LHCN-M2 (cell line): ENCODE data around the gene ST3GAL3. TPM values are rescaled to one million over a fixed set of nuclear protein-coding genes. Genes with fewer than 3 reads are reported as not detected.
"Not testable (repeated sequence)": the region's sequence is repeated elsewhere in the genome, so short reads cannot be mapped to it uniquely, and the experiment has no call there.

Experiments used
- DNase-seq: peaks from one replicate; pipeline ENCODE4 v3.0.0-alpha.2; 2012; ENCODE audit warnings: low read depth
- total RNA-seq: library from RNA; depleted of rRNA; stranded (reverse); fragments of >200 nt; gene quantifications from 2 replicates; pipeline ENCODE4 v1.2.3, GENCODE V29; 2014

ST3GAL3 gene
- total RNA-seq, 1 experiment from 2014 or later, result 25.8 TPM

GRCh38 chr1:43753422-43753821 is 46.1 kb downstream of the ST3GAL3 start:
- DNase-seq, result no peak

GRCh38 chr1:43754892-43755291 is 47.6 kb downstream of the ST3GAL3 start:
- DNase-seq, result no peak

GRCh38 chr1:43757343-43758053 is 50.2 kb downstream of the ST3GAL3 start:
- no peak for DNase-seq

DNA sequence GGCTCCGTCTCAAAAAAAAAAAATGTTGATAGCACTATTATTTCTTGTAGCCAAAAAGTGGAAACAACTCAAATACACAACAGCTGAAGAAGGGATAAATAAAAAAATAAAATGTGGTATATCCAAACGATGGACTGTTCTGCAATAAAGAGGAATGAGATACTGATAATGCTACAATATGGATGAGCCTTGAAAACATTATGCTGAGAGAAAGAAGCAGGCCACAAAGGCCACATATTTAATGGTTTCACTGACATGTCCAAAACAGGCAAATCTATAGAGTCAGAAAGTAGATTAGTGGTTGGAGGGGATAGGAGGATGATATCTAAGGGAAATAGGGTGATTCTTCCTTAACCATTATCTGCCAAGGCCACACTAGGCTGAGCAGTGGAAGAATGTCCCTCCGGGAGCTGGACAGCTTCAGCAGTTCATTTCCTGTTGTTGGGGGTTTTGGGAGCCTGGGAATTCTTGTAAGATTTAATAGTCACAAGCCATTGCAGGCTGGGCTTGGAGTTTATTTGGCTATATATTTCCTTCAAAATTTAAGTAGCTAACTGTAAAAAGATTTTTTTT is 53.5 kb downstream of the ST3GAL3 start:
- DNase-seq, result no peak

GRCh38 chr1:43763497-43763973 is 56.2 kb downstream of the ST3GAL3 start:
- peak; percentile 90 for DNase-seq

DNA sequence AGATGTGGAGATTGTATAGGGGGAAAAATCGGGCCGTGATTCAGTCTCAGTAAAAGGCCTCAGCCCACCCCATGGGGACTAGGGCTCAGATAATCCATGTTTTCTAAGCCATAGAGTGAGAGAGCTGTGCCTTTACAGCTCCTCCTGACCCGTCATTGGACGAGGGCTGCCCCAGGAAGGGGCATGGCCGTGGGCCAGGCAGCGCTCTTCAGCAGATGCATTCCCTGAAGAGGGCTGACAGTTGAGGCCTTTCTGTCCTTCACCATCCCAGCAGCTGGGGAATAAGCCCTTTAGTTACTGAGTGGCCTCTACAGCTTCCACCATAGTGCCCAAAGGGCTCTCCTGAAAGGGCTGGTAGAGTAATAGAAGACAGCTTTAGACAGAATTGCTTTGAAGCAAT is 57.2 kb downstream of the ST3GAL3 start:
- no peak for DNase-seq

GRCh38 chr1:43766086-43766784 is 58.9 kb downstream of the ST3GAL3 start:
- no peak for DNase-seq

GRCh38 chr1:43766818-43767525 is 59.6 kb downstream of the ST3GAL3 start:
- peak; percentile 30 for DNase-seq

DNA sequence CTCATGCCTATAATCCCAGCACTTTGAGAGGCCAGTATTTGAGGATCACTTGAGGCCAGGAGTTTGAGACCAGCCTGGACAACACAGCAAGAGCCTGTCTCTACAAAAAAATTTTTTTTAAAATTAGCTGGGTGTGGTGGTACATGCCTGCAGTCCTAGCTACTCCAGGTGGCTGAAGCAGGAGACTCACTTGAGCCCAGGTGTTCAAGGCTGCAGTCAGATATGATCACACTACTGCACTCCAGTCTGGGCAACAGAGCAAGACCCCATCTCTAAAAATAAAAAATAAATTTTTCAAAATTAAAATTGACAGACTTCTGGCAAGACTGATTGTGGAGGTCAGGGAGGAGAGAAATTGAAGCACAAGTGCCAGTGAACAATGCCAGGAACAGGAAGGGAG is 60.8 kb downstream of the ST3GAL3 start:
- DNase-seq, result no peak

DNA sequence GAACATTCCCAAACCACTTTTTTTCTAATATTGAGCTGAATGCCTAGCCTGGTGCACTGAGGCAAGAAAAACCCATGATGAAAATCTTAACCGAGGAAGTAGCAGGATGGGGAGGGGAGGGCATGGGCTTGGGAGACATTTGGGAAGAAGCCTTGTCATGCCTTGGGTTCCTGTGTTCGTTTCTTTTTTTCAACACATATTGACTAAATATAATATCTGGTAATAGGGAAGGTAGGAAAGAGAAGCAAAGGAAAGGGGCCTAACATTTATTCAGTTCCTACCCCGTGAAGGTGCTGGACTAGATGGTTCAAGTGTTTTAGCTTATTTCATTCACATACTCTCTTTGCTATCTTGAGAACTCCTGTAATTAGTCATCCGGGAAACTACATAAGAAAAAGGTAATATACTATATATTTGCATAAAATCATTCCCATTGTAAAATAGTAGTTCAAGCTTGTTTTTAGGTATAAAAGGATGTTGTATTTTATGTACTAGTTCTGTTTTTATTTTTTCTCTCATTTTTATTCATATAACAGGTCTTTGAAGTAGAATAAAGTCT is 62.1 kb downstream of the ST3GAL3 start:
- DNase-seq, result no peak

DNA sequence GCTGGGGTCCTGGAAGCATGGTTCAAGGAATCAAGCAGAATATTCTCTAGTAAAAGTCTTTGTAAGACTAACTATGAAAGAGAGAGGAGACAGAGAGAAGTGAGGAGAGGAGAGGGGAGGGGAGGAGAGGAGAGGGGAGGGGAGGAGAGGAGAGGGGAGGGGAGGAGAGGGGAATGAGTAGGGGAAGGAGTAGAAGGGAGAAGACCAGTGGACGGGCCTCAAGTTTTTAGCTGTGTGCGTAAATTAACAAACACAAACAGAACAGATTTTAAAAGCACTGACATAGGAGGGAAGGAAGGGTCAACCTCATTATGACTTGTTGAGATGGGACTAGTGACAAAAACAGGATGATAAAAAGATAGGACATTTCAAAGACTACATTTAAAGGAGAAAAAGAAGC is 62.8 kb downstream of the ST3GAL3 start:
- DNase-seq, result no peak

GRCh38 chr1:43772978-43773377 is 65.6 kb downstream of the ST3GAL3 start:
- no peak for DNase-seq

DNA sequence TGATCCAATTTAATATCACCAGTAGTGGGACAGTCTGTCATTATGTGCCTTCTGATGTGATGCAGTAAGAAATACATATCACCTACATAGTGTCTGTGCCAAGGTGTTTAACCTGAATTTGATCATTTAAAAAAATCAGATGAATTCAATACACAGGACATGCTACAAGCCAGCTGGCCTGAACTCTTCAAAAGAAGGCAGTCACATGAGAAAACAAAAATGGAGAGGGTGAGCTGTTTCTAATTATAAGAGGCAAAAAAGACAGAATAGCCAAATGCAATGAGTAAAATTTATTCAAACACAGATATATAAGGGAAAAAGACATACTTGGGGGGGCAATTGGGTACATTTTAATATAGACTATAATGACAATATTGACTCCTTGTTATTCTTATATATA is 66.5 kb downstream of the ST3GAL3 start:
- DNase-seq, result no peak

DNA sequence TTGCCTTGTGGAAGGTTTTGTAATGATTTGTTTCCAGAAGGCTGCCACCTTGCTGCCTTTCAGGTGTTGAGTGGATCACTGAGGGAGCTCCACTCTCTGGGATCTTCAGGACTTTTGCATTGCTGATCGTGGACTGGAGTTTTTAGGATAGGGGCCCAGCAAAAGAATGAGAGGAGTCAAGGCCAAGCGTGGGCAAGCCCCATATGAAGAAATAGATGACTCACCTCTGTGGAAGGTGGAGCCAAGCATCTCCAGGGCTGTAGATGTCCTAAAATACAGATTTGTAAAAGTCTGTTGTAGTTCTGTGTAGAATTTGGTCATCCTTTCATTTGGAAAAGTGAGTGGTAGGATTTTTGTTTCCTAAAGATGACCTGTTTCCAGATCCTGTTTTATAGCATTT is 67.0 kb downstream of the ST3GAL3 start:
- peak; percentile 67 for DNase-seq

GRCh38 chr1:43776043-43776761 is 68.9 kb downstream of the ST3GAL3 start:
- peak; percentile 87 for DNase-seq

DNA sequence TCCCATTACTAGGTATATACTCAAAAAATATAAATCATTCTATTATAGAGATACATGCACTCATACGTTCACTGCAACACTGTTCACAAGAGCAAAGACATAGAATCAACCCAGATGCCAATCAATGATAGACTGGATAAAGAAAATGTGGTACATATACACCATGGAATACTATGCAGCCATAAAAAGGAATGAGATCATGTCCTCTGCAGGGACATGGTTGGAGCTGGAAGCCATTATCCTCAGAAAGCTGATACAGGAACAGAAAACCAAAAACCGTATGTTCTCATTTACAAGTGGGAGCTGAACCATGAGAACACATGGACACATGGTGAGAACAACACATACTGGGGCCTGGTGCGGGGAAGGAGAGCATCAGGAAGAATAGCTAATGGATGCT is 70.6 kb downstream of the ST3GAL3 start:
- DNase-seq, result not testable (repeated sequence)

GRCh38 chr1:43779266-43779665 is 71.9 kb downstream of the ST3GAL3 start:
- no peak for DNase-seq

- DNase-seq, result no peak
These were observed 72.6 kb downstream of the ST3GAL3 start for GRCh38 chr1:43779805-43780403.

- no peak for DNase-seq
These were observed 74.2 kb downstream of the ST3GAL3 start for GRCh38 chr1:43781574-43781973.

DNA sequence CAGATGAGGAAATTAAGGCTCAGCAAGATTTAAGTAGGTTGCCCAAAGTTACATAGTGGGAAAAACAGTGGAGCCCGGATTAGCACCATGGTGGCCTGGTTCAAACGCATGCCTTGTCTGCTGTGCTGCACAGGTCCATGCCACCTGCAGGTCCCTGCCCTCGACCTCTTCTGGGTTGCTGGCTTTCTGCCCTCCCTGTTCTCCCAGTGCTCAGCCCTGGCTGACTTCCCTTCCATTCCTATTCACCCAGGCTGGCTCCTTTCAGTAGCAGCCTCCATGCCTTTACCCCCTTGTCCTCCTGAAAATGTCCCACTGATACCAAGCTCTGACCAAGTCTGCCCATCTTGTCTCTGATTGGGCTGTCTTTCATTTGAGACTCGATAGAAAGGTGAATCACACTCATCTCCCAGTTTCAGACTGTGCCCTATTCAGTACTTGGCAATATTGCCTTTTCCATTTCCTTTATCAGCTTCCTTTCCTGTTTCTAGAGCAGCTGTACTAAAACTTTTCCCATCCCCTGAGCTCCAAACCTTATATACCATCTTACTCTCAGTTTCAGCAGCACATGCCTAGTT is 75.8 kb downstream of the ST3GAL3 start:
- DNase-seq, result no peak
